HG03457 (cell line): ENCODE results near the gene RNF20.
A peak's percentile ranks its signal among the peaks of the same experiment; 100 is the strongest.
"Not testable (repeated sequence)": the region's sequence is repeated elsewhere in the genome, so short reads cannot be mapped to it uniquely, and the experiment has no call there.

Source experiments
- ATAC-seq: cut with Tn5 transposase; IDR thresholded peaks from one replicate; pipeline ENCODE4 v1.9.1; 2021; ENCODE audit warnings: moderate number of reproducible peaks; ENCODE audit not compliant: unreplicated experiment

RNF20 gene

GRCh38 chr9:101530076-101530711 lies 3.5 kb upstream of the RNF20 start:
- peak; percentile 47 for ATAC-seq

- ATAC-seq, result no peak
Measured at GRCh38 chr9:101536351-101536750, 2.7 kb downstream of the RNF20 start.

- ATAC-seq, result no peak
Measured at GRCh38 chr9:101536938-101537337, 3.3 kb downstream of the RNF20 start.

GRCh38 chr9:101540069-101540468 lies 6.4 kb downstream of the RNF20 start:
- ATAC-seq, result no peak

- no peak for ATAC-seq
Measured at GRCh38 chr9:101543098-101543735, 9.6 kb downstream of the RNF20 start.

- not testable (repeated sequence) for ATAC-seq
Measured at GRCh38 chr9:101549472-101550098, 15.9 kb downstream of the RNF20 start.

- no peak for ATAC-seq
Measured at GRCh38 chr9:101561740-101562139, 28.1 kb downstream of the RNF20 start.

GRCh38 chr9:101562966-101563365 lies 29.3 kb downstream of the RNF20 start:
- no peak for ATAC-seq

- ATAC-seq, result no peak
Measured at GRCh38 chr9:101564252-101564651, 30.6 kb downstream of the RNF20 start.

- peak; percentile 75 for ATAC-seq
Measured at GRCh38 chr9:101566904-101567724, 33.5 kb downstream of the RNF20 start.

- ATAC-seq, result no peak
Measured at GRCh38 chr9:101567725-101568350, 34.2 kb downstream of the RNF20 start.

GRCh38 chr9:101569741-101570501 lies 36.3 kb downstream of the RNF20 start:
- no peak for ATAC-seq

GRCh38 chr9:101571114-101571513 lies 37.5 kb downstream of the RNF20 start:
- ATAC-seq, result no peak

- ATAC-seq, result no peak
Measured at GRCh38 chr9:101572316-101572715, 38.7 kb downstream of the RNF20 start.

GRCh38 chr9:101574731-101575333 lies 41.2 kb downstream of the RNF20 start:
- ATAC-seq, result no peak

GRCh38 chr9:101578378-101578777 lies 44.7 kb downstream of the RNF20 start:
- ATAC-seq, result no peak

- ATAC-seq, result no peak
Measured at GRCh38 chr9:101579711-101580545, 46.3 kb downstream of the RNF20 start.

GRCh38 chr9:101582553-101582952 lies 48.9 kb downstream of the RNF20 start:
- ATAC-seq, result no peak

GRCh38 chr9:101585740-101586139 lies 52.1 kb downstream of the RNF20 start:
- ATAC-seq, result no peak
